Natural killer cell (primary cell): ENCODE data around the gene ANKFY1. TPM values are rescaled to one million over a fixed set of nuclear protein-coding genes. Genes with fewer than 3 reads are reported as not detected.

Experiments
- ATAC-seq, 3 donors: fragments of 150-1000 bp in 2 of 3; fragments of 200-7000 bp in 1 of 3; cut with Tn5 transposase; 1 replicate in 1 of 3; 2 replicates in 2 of 3; pipeline ENCODE4 v1.10.0; 2021; ENCODE audit warnings: mild to moderate bottlenecking in 2 of 3, moderate library complexity in 2 of 3
- DNase-seq, 2 donors: peaks; one replicate each; pipeline versions ENCODE4 v3.0.0 to v3.0.0-alpha.2; 2013 to 2021; ENCODE audit warnings: mixed read lengths in 1 of 2
- H3K27ac ChIP-seq: one replicate; pipeline ENCODE4 v1.5.1; 2013; ENCODE audit warnings: mild to moderate bottlenecking, low read length
- H3K27me3 ChIP-seq: one replicate; pipeline ENCODE4 v1.6.1; 2013; ENCODE audit warnings: low read length; ENCODE audit not compliant: control insufficient read depth, insufficient read depth
- H3K36me3 ChIP-seq: one replicate; pipeline ENCODE4 v1.6.1; 2013; ENCODE audit warnings: low read length; ENCODE audit not compliant: control insufficient read depth, insufficient read depth
- H3K4me1 ChIP-seq: one replicate; pipeline ENCODE4 v1.6.1; 2013; ENCODE audit warnings: low read length; ENCODE audit not compliant: control insufficient read depth, insufficient read depth
- H3K4me3 ChIP-seq: one replicate; pipeline ENCODE4 v1.5.1; 2013; ENCODE audit warnings: low read length
- H3K9me3 ChIP-seq: one replicate; pipeline ENCODE4 v1.6.1; 2013; ENCODE audit warnings: low read length; ENCODE audit not compliant: control insufficient read depth, insufficient read depth
- H3K27ac Mint-ChIP-seq, 2 donors: one replicate each; pipeline ENCODE4 v1.8.0; 2022; ENCODE audit warnings: mild to moderate bottlenecking in 2 of 2, mixed read lengths in 2 of 2, moderate library complexity in 1 of 2
- H3K27me3 Mint-ChIP-seq, 2 donors: one replicate each; pipeline ENCODE4 v1.8.0; 2022; ENCODE audit warnings: low read depth in 2 of 2, mixed read lengths in 2 of 2
- H3K36me3 Mint-ChIP-seq: one replicate; pipeline ENCODE4 v1.8.0; 2022; ENCODE audit warnings: mixed read lengths
- H3K4me1 Mint-ChIP-seq, 2 donors: one replicate each; pipeline ENCODE4 v1.8.0; 2022; ENCODE audit warnings: mixed read lengths in 2 of 2
- H3K4me3 Mint-ChIP-seq: one replicate; pipeline ENCODE4 v1.8.0; 2022; ENCODE audit warnings: mild to moderate bottlenecking, moderate library complexity, mixed read lengths
- H3K9me3 Mint-ChIP-seq, 2 donors: one replicate each; pipeline ENCODE4 v1.8.0; 2022; ENCODE audit warnings: mixed read lengths in 2 of 2
- WGBS: methylation state at CpG from one replicate; pipeline ENCODE4 v1.1.7; 2013; ENCODE audit warnings: missing lambda C conversion rate; ENCODE audit not compliant: insufficient coverage; 5-methylcytosine and 5-hydroxymethylcytosine counted together
- intact Hi-C: fragments of 100-400 bp; cut with micrococcal nuclease; formaldehyde crosslinking; loops from one replicate; pipeline ENCODE4 v1.14.2; 2022
- total RNA-seq, 4 donors: library from RNA; stranded (reverse); fragments of 120-200 nt in 1 of 4; gene quantifications; one replicate each; pipeline versions ENCODE4 v1.2.3 to v1.2.4, GENCODE V29; 2013 to 2022
- TF ChIP-seq, protein P1 (sequence below): fragments of 200-600 bp; IDR thresholded peaks from one replicate; pipeline ENCODE4 v1.8.0; 2022; ENCODE audit warnings: antibody characterized with exemption

ANKFY1 gene
- total RNA-seq, 3 donors from 2014 or later (not counting 1 experiment from before 2014, with no cell fraction given) = 58.4 to 72.4 (median 68.8) TPM

DNA sequence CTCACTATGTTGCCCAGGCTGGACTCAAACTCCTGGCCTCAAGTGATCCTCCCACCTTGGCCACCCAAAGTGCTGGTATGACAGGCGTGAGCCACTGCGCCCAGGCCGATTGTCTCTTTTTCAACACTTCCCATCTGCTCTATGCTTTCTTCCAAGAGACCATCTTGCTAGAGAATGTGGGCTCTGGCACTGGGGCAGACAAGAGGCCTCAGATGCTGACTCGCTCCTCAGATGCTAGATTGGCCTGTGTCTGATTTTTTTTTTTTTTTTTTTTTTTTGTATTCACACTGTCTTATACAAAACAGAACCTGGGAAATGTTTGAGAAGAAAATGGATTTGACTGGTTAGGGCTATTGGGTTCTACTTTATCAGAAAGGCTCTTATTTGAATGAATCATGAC is 62.6 kb downstream of the ANKFY1 start:
- Histone ChIP-seq H3K27ac (no peak overlapping the region), H3K4me3 (no peak overlapping the region), H3K27me3 (no peaks in the 10 kb centered on the region), H3K36me3 (peaks cover 42% of the 10 kb centered on the region), H3K4me1 (no peaks in the 10 kb centered on the region), H3K9me3 (no peaks in the 10 kb centered on the region)
- intact Hi-C loops = no loop called here
- H3K36me3 Mint-ChIP-seq = peaks cover 5% of the 10 kb centered on the region
- H3K27me3 Mint-ChIP-seq = no peaks in the 10 kb centered on the region
- no peak overlapping the region for H3K4me3 Mint-ChIP-seq
- DNase-seq (no peak), ATAC-seq (no peak)
- WGBS = 97% methylated on average over 4 of the region's 4 CpGs
- H3K9me3 Mint-ChIP-seq = no peaks in the 10 kb centered on the region
- no peak overlapping the region for H3K27ac Mint-ChIP-seq
- TF ChIP-seq, protein P1, sequence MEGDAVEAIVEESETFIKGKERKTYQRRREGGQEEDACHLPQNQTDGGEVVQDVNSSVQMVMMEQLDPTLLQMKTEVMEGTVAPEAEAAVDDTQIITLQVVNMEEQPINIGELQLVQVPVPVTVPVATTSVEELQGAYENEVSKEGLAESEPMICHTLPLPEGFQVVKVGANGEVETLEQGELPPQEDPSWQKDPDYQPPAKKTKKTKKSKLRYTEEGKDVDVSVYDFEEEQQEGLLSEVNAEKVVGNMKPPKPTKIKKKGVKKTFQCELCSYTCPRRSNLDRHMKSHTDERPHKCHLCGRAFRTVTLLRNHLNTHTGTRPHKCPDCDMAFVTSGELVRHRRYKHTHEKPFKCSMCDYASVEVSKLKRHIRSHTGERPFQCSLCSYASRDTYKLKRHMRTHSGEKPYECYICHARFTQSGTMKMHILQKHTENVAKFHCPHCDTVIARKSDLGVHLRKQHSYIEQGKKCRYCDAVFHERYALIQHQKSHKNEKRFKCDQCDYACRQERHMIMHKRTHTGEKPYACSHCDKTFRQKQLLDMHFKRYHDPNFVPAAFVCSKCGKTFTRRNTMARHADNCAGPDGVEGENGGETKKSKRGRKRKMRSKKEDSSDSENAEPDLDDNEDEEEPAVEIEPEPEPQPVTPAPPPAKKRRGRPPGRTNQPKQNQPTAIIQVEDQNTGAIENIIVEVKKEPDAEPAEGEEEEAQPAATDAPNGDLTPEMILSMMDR = no peak
- peaks cover under 1 to 4% of the 10 kb centered on the region in 2 donors for H3K4me1 Mint-ChIP-seq

DNA sequence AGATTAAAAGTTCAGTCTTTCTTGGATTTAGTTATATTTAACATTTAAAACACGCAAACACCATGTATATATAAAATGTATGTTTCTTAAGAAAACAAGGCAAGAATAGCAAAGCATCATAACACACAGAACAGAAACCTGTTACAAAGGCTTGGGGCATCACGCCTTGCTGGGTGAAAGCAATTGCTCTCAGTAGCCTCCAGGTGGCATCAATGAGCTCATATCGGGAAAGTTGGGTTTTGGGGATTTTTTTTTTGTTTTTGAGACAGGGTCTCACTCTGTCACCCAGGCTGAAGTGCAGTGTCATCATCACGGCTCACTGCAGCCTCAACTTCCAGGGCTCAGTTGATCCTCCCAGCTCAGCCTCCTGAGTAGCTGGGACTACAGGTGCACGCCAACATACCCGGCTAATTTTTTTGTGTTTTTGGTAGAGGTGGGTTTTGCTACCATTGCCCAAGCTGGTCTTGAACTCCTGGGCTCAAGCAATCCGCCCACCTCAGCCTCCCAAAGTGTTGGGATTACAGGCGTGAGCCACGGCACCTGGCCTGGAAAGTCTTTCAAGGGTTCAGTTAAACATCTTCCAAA is 63.9 kb downstream of the ANKFY1 start:
- Mint-ChIP-seq H3K4me1 (peaks cover 0 to 4% of the 10 kb centered on the region in 2 donors), H3K27me3 (no peaks in the 10 kb centered on the region), H3K36me3 (peaks cover 7% of the 10 kb centered on the region), H3K9me3 (no peaks in the 10 kb centered on the region), H3K4me3 (no peak overlapping the region), H3K27ac (no peak overlapping the region)
- WGBS = 65% methylated on average over 8 of the region's 9 CpGs
- H3K4me3 ChIP-seq = no peak overlapping the region
- H3K27me3 ChIP-seq = no peaks in the 10 kb centered on the region
- TF ChIP-seq, protein P1 = peak; percentile 80
- intact Hi-C loops = loop anchor here (1.0 kb wide), 1 partner anchor 213 kb away; no protein-coding TSS in a partner anchor
- H3K27ac ChIP-seq = no peak overlapping the region
- H3K4me1 ChIP-seq = no peaks in the 10 kb centered on the region
- no peaks in the 10 kb centered on the region for H3K9me3 ChIP-seq
- H3K36me3 ChIP-seq = peaks cover 40% of the 10 kb centered on the region
- ATAC-seq (peak; percentile 65 to 73 (median 67)), DNase-seq (peak in 1 of 2 donors; percentile 75)

DNA sequence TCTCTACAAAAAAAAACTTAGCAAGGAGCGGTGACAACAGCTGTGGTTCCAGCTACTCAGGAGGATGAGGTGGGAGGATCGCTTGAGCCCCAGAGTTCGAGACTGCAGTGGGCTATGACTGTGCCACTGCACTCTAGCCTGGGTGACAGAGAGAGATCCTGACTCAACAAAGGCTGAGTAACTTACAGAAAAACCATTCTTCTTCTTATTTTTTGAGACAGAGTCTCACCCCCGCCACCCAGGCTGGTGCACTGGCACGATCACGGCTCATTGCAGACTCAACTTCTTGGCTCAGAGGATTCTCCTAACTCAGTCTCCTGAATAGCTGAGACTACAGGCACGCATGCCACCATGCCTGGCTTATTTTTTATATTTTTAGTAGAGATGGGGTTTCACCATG is 64.8 kb downstream of the ANKFY1 start:
- no peak for DNase-seq
- Mint-ChIP-seq H3K27me3 (no peaks in the 10 kb centered on the region), H3K36me3 (peaks cover 14% of the 10 kb centered on the region), H3K4me1 (peaks cover 0 to 2% of the 10 kb centered on the region in 2 donors), H3K27ac (no peak overlapping the region), H3K4me3 (no peak overlapping the region), H3K9me3 (no peaks in the 10 kb centered on the region)
- TF ChIP-seq, protein P1 = no peak
- Histone ChIP-seq H3K4me3 (no peak overlapping the region), H3K27me3 (no peaks in the 10 kb centered on the region), H3K9me3 (no peaks in the 10 kb centered on the region), H3K4me1 (no peaks in the 10 kb centered on the region), H3K36me3 (peaks cover 40% of the 10 kb centered on the region), H3K27ac (no peak overlapping the region)
- intact Hi-C loops = no loop called here
- WGBS = 85% methylated on average over 7 of the region's 7 CpGs
- no peak for ATAC-seq

DNA sequence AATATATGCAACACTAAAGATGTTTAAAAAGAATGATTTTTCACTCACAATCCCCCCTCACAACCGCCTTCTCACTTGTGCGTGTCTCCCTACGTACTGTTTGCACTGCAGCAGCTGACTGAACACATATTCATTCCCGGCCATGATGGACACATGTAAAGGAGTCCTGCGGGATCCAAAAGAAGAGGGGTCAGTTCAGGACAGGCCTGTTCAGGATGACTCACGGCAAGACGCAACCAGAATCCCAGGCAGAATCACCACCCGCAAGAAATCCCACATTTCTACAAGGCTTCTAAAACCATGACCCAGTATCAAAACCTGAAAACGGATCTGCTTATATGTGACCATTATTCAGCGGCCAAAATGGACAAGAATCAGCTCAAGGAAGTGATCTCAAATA is 68.5 kb downstream of the ANKFY1 start:
- H3K27me3 Mint-ChIP-seq = no peaks in the 10 kb centered on the region
- H3K27ac ChIP-seq = no peak overlapping the region
- no peak overlapping the region for H3K4me3 Mint-ChIP-seq
- TF ChIP-seq, protein P1 = no peak
- ATAC-seq (no peak), DNase-seq (no peak)
- no peaks in the 10 kb centered on the region for H3K27me3 ChIP-seq
- H3K4me1 ChIP-seq = no peaks in the 10 kb centered on the region
- WGBS = 98% methylated on average over 10 of the region's 10 CpGs
- no peak overlapping the region for H3K4me3 ChIP-seq
- H3K9me3 Mint-ChIP-seq = no peaks in the 10 kb centered on the region
- intact Hi-C loops = no loop called here
- peaks cover 14% of the 10 kb centered on the region for H3K36me3 Mint-ChIP-seq
- peaks cover 41% of the 10 kb centered on the region for H3K36me3 ChIP-seq
- no peaks in the 10 kb centered on the region for H3K9me3 ChIP-seq
- no peak overlapping the region for H3K27ac Mint-ChIP-seq
- H3K4me1 Mint-ChIP-seq = no peaks in the 10 kb centered on the region
